HG03025 (cell line): ENCODE results near the gene ABLIM1.

Experiments
- ATAC-seq: cut with Tn5 transposase; IDR thresholded peaks from one replicate; pipeline ENCODE4 v1.9.1; 2021; ENCODE audit warnings: mild to moderate bottlenecking, moderate library complexity; ENCODE audit not compliant: unreplicated experiment, low FRiP score

The ABLIM1 gene

GRCh38 chr10:114649217-114649903 lies 8.7 kb downstream of the ABLIM1 start:
- ATAC-seq = no peak

DNA sequence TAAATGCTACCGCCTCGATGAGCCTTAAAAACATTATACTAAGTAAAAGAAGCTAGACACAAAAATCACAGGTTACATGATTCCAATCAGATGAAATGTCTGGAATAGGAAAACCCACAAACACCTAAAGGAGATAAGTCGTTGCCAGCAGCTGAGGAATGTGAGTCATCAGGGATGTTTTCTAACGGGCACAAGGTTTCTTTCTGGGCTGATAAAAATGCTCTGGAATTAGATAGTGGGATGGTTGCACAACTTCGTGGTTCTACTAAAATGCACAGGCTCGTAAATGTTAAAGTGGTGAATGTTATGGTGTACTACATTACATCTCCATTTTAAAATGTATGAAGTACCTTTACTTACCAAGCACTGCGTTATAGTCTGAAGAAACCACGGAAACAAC lies 9.7 kb downstream of the ABLIM1 start:
- no peak for ATAC-seq

DNA sequence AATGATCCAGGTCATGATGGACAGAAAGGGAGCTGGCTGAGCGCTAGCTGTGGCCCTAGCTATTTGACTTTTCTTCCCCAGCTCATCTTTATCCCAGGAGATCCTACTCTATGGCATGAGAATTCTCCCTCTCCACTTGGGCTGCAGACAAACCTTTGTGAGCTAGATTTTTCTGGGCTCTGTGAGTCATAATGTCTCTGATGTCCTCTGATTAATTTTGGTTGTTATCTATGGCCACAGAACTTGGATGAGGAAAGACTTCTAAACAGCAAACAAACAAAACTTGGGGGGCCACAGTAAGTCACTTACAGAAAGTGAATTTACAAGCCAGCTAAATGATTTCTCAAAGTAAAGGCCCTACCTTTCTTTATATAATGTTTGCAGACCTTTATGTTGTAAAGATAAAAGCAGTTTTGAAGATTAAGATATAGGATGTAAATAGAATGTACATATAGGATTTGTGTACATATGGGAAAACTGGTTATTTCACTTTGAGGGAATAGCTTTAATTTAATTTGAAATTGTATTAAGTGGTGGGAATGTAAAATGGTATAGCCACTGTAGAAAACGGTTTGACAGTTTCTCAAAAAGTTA lies 10.4 kb downstream of the ABLIM1 start:
- no peak for ATAC-seq

GRCh38 chr10:114646426-114646825 lies 11.6 kb downstream of the ABLIM1 start:
- no peak for ATAC-seq

- no peak for ATAC-seq
Observed at GRCh38 chr10:114645706-114646105, 12.4 kb downstream of the ABLIM1 start.

DNA sequence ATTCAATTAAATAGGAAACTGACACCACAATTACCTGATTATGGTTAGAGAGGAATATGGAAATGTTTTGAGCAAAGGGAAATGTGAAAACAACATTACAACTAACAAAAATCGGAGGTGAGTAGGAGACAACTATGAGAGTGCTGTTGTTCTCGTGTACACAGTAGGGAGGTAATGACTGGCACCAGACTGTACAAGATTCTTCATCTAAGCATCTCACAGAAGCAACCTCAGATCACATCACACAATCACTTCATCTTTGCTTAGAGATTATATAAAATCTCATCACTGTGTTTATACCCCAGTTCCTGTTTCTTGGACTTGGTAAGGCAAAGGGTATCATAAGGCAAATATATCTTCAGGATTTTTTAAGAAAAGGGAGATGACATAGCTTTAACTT lies 14.9 kb downstream of the ABLIM1 start:
- no peak for ATAC-seq

DNA sequence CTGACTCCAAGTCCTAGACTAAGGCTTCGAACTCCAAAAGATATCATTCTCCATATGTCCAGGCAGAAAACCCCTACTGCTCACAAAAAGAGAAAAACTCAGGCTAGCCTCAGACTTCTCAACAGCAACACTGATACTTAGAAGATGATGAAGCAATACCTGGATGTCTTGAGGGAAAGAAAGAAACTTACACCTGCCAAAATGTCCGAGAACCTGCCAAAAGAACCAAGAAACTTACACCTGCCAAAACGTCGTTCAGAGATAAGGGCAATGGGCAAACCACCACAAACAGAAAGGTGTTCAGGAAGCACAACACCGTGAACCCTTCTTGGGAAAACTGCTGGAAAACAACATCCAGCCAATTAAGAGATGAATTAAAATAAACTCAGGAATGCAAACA lies 15.3 kb downstream of the ABLIM1 start:
- ATAC-seq = no peak

GRCh38 chr10:114638821-114639625 lies 19.1 kb downstream of the ABLIM1 start:
- ATAC-seq = no peak

DNA sequence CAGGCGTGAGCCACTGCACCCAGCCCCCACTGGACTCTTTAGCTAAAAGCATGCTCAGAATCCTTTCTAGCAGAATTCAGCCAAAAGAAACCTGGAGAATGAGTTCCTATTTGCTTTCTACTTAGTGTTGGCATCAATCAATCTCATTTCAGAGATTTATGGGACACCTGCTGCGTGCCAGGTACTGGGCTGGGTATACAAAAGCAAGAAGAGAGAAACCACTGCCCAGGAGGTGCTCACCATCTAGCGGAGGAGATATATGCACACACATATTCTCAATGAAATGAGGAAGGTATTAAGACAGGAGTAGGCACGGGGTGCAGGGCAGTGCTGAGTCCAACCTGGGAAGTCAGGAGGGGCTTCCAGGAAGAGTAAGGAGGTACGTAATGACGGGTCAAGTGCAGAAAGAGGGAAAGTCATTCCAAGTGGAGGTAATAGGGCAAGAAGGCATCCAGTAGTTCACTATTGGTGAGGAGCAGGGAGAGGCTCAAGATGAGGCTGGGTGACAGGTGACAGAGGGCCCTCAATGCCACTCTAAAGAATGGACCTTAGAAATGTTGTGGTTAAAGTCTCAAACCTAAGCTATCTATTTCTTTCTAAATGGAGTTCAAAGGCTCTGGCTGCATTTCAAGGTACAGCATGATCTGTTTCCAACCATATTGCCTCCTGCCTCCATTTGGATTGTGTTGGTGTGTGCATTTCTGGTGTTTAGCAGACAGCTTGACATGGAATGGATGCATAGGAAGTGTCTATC lies 22.1 kb downstream of the ABLIM1 start:
- no peak for ATAC-seq

DNA sequence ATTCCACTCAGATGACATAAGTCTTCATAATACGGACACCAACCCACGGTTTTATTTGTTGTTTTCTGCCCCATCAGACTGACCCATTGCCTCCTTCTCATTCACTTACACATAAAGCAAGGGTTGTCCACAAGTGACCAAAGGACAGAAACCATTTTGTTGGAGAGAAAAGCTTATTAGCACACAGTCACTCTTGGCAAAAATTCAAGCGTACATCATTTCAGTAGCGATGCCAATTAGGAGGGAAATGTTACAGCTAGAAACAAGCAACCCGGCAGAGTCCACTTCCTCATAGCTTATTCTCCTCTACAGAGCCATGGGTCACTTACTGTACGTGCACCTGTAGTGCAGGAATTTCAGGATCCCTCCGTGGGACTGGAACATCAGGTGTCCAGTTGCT lies 23.0 kb downstream of the ABLIM1 start:
- no peak for ATAC-seq

- no peak for ATAC-seq
Observed at GRCh38 chr10:114634609-114634979, 23.5 kb downstream of the ABLIM1 start.

DNA sequence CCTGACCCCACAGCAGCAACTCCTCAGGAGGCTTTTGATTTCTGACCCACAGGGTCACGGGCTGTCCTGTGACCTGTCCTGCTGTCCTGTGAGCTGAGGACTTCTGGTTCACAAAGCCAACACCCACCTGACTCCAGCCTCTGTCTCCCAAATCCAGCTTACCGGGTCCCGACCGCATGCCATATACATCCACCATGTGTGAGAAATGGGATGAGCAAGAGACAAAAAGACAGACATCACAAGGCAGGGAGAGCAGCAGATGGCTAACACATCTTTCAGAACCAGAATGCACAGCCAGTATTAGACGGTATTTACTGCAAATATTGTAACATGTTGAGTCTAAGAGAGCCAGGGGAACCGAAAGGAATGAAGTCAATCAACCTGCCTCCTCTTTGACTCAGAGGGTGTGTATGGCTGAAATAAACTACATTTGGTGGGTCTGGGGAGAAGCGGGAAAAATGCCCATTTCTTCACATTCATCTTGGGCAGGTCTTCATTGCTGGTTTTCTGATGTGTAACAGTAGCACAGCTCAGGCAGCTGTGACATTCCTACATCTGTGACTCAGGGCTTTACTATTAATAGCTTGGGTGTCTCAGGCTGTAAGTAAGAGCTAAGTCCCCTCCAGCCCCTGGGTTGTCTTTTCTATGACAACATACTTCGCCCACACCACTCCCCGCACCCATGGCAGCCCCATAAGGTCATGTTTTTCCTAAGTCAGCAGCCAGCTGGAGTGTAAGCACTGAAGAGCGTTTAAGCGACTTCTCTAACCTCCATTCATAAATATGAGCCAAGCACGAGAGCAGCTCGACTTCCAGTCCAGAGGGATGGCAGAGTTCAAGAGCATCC lies 25.0 kb downstream of the ABLIM1 start:
- no peak for ATAC-seq

GRCh38 chr10:114631666-114632417 lies 26.2 kb downstream of the ABLIM1 start:
- ATAC-seq = peak; percentile 74

GRCh38 chr10:114631090-114631665 lies 26.9 kb downstream of the ABLIM1 start:
- no peak for ATAC-seq

DNA sequence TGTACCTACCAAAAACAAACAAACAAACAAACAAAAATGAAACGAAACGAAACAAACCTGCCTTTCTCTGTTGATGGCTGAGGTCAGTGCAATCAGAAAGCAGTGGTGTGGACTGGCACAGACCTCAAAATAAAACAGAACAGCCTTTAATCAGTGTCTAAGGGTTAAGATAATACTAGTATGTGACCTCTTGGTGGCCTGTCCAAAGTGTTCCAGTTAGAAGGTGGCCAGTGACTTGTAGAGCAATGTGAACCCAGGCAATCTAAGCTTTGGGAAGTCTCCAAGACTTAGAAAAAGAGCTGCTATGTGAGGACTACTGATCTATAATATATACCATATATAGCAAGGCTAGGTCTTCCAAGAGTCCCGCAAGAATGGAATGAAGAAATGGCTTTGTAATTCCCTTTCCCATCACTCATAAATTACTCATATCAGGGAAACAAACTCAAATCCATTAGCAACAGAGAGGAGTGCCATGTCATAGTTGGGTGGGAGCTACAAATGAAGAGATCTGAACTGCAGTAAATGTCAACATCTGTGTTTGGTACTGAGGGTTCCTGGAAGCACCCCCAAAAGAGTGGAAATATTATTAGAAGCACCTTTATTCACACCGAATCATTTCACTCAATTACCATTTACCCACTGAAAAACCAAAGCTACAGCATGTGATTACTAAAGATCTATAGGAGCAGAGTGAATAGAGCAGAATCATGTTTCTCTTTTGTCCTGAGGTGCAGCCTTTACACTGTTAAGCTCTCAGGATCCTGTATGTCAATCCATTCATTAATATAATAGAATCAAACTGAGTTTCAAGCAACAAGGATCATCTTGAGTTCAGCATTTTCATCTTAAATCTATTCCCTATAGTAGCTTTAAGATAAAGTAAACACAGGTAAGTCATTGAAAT lies 28.0 kb downstream of the ABLIM1 start:
- no peak for ATAC-seq

GRCh38 chr10:114629083-114629823 lies 28.8 kb downstream of the ABLIM1 start:
- ATAC-seq = no peak

- no peak for ATAC-seq
Observed at GRCh38 chr10:114628106-114628505, 30.0 kb downstream of the ABLIM1 start.
